Loucy (cell line): ENCODE data around the gene FAM210B.

ENCODE experiments used
- H2AFZ ChIP-seq: fragments of 200-600 bp; sonication (generic); 2 replicates; pipeline ENCODE4 v1.6.0; 2016; ENCODE audit warnings: antibody characterized with exemption, mild to moderate bottlenecking, low read length, moderate library complexity
- H3F3A ChIP-seq: fragments of 200-600 bp; 2 replicates; pipeline ENCODE4 v1.6.0; 2016; ENCODE audit warnings: antibody characterized with exemption, low read depth, mild to moderate bottlenecking
- H3K27me3 ChIP-seq: fragments of 200-600 bp; sonication (generic); 2 replicates; pipeline ENCODE4 v1.6.1; 2014; ENCODE audit warnings: low read length, mild to moderate bottlenecking; ENCODE audit not compliant: insufficient read depth, poor library complexity, severe bottlenecking
- H3K36me3 ChIP-seq: fragments of 200-600 bp; sonication (generic); 2 replicates; pipeline ENCODE4 v1.6.1; 2016; ENCODE audit warnings: low read length; ENCODE audit not compliant: insufficient read depth
- H3K4me1 ChIP-seq: fragments of 200-600 bp; sonication (generic); 2 replicates; pipeline ENCODE4 v1.5.1; 2014; ENCODE audit warnings: low read length, mild to moderate bottlenecking; ENCODE audit not compliant: insufficient read depth, poor library complexity, severe bottlenecking
- H3K4me2 ChIP-seq: fragments of 200-600 bp; sonication (generic); 2 replicates; pipeline ENCODE4 v1.6.0; 2014; ENCODE audit warnings: antibody characterized with exemption, low read length, low read depth, mild to moderate bottlenecking; ENCODE audit not compliant: poor library complexity, severe bottlenecking
- H3K4me3 ChIP-seq: fragments of 200-600 bp; sonication (generic); 2 replicates; pipeline ENCODE4 v1.5.1; 2014; ENCODE audit warnings: low read length, mild to moderate bottlenecking, mixed read lengths; ENCODE audit not compliant: poor library complexity, severe bottlenecking
- H3K79me2 ChIP-seq: fragments of 200-600 bp; sonication (generic); 2 replicates; pipeline ENCODE4 v1.6.1; 2014; ENCODE audit warnings: low read length; ENCODE audit not compliant: insufficient read depth
- H3K9ac ChIP-seq: fragments of 200-600 bp; sonication (generic); 2 replicates; pipeline ENCODE4 v1.6.0; 2014; ENCODE audit warnings: mild to moderate bottlenecking, low read depth, low read length, moderate library complexity; ENCODE audit not compliant: poor library complexity, severe bottlenecking
- H3K9me2 ChIP-seq: fragments of 200-600 bp; sonication (generic); replicated peaks from 2 replicates; pipeline ENCODE4 v1.6.1; 2016; ENCODE audit warnings: low read depth, low read length, mixed read lengths
- H3K9me3 ChIP-seq: fragments of 200-600 bp; sonication (generic); 2 replicates; pipeline ENCODE4 v1.6.1; 2014; ENCODE audit warnings: mild to moderate bottlenecking, antibody characterized with exemption, low read length, low read depth; ENCODE audit not compliant: insufficient read depth
- H4K20me1 ChIP-seq: fragments of 200-600 bp; sonication (generic); 2 replicates; pipeline ENCODE4 v1.6.0; 2014; ENCODE audit warnings: antibody characterized with exemption, low read length, mild to moderate bottlenecking; ENCODE audit not compliant: insufficient read depth, poor library complexity, severe bottlenecking
- EZH2phosphoT487 ChIP-seq: fragments of 200-600 bp; IDR thresholded peaks from 2 replicates; pipeline ENCODE4 v1.6.1; 2018; ENCODE audit warnings: antibody characterized with exemption, mild to moderate bottlenecking, moderate library complexity, borderline replicate concordance
- TF ChIP-seq, protein P1 (sequence below): fragments of 200-600 bp; sonication (generic); conservative IDR thresholded peaks from 2 replicates; pipeline ENCODE4 v1.5.1; 2014; ENCODE audit warnings: mild to moderate bottlenecking, antibody characterized with exemption, low read length

FAM210B gene

DNA sequence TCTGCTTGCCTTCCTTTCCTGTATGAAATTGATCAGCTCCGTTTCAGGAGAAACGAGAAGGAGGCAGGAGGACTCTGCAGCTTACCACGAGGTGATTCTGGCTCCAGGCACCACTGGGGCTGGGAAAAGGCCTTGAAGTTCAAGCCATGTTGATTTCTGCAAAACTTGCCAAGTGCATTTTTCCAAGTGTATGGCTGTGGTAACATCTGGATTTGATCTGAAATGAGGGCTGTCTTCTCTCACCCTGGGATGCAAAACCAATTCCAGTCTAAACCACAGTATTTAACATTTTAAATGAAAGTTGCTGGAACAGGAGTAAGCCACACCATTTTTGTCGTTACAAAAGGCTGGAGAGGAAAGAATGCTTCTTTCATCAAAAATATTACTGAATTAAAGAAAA, 36.1 kb upstream of the FAM210B start:
- Histone ChIP-seq H3K79me2 (no peaks in the 10 kb centered on the region), H3K4me3 (no peak overlapping the region), H3K9me2 (no peaks in the 10 kb centered on the region), H3K27me3 (no peaks in the 10 kb centered on the region), H3F3A (no peaks in the 10 kb centered on the region), H2AFZ (no peak overlapping the region), H3K4me1 (no peaks in the 10 kb centered on the region), H3K36me3 (no peaks in the 10 kb centered on the region), H3K9me3 (no peaks in the 10 kb centered on the region), H4K20me1 (no peaks in the 10 kb centered on the region), H3K9ac (no peak overlapping the region), H3K4me2 (no peak overlapping the region)
- TF ChIP-seq, protein P1, sequence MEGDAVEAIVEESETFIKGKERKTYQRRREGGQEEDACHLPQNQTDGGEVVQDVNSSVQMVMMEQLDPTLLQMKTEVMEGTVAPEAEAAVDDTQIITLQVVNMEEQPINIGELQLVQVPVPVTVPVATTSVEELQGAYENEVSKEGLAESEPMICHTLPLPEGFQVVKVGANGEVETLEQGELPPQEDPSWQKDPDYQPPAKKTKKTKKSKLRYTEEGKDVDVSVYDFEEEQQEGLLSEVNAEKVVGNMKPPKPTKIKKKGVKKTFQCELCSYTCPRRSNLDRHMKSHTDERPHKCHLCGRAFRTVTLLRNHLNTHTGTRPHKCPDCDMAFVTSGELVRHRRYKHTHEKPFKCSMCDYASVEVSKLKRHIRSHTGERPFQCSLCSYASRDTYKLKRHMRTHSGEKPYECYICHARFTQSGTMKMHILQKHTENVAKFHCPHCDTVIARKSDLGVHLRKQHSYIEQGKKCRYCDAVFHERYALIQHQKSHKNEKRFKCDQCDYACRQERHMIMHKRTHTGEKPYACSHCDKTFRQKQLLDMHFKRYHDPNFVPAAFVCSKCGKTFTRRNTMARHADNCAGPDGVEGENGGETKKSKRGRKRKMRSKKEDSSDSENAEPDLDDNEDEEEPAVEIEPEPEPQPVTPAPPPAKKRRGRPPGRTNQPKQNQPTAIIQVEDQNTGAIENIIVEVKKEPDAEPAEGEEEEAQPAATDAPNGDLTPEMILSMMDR, result no peak
- TF ChIP-seq EZH2phosphoT487, result no peak

DNA sequence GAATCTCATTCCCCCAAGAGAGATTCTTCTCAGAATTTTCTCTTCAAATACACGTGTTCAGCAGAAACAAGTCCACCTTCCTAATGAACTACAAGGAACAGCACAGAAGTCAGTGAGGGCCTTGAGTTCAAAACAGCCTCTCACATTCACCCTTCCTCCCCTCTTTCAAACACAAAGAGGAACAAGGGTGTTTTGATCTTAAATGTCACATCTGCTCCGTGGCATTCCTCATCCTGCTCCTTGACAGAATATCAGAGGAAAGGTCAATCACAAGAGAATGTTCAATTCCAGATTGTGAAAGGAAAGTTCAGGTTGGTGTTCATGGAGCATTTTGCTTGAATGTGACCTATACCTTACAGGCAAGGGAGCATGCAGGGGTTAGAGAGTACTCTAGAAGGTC, 35.6 kb upstream of the FAM210B start:
- H2AFZ ChIP-seq, result no peak overlapping the region
- no peak overlapping the region for H3K4me2 ChIP-seq
- no peaks in the 10 kb centered on the region for H4K20me1 ChIP-seq
- no peaks in the 10 kb centered on the region for H3F3A ChIP-seq
- no peak overlapping the region for H3K4me3 ChIP-seq
- no peaks in the 10 kb centered on the region for H3K9me2 ChIP-seq
- H3K79me2 ChIP-seq, result no peaks in the 10 kb centered on the region
- no peak for TF ChIP-seq EZH2phosphoT487
- TF ChIP-seq, protein P1, result no peak
- H3K9me3 ChIP-seq, result no peaks in the 10 kb centered on the region
- no peaks in the 10 kb centered on the region for H3K36me3 ChIP-seq
- H3K4me1 ChIP-seq, result no peaks in the 10 kb centered on the region
- H3K27me3 ChIP-seq, result no peaks in the 10 kb centered on the region
- no peak overlapping the region for H3K9ac ChIP-seq

DNA sequence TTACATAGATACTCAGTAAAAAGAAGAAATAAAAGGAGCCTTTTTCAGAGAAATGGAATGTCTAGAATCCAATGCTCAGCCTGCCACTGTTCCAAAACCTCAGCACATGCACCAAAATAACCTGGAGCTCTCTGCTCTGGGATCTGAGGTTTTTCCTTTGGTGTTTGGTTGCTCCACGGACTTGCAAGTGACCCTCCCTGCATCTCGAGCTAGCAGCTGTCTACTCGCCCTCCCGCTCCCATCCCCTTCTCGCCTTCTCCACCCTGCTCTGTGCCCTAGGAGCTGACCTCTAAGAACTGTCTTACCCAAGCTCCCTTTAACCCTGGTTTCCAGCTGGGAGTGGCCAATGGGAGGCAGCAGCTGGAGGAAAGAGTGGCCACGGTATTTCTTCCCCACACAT, 35.1 kb upstream of the FAM210B start:
- no peaks in the 10 kb centered on the region for H3F3A ChIP-seq
- no peaks in the 10 kb centered on the region for H3K9me2 ChIP-seq
- H3K27me3 ChIP-seq, result no peaks in the 10 kb centered on the region
- no peak overlapping the region for H2AFZ ChIP-seq
- no peak overlapping the region for H3K4me3 ChIP-seq
- H3K9me3 ChIP-seq, result no peaks in the 10 kb centered on the region
- no peaks in the 10 kb centered on the region for H3K36me3 ChIP-seq
- no peak overlapping the region for H3K9ac ChIP-seq
- no peaks in the 10 kb centered on the region for H4K20me1 ChIP-seq
- H3K4me1 ChIP-seq, result no peaks in the 10 kb centered on the region
- H3K4me2 ChIP-seq, result no peak overlapping the region
- no peaks in the 10 kb centered on the region for H3K79me2 ChIP-seq
- TF ChIP-seq, protein P1, result no peak
- no peak for TF ChIP-seq EZH2phosphoT487
